Adrenal gland (tissue), 5 donors: ENCODE measurements around the gene GKN2.

Source experiments
- CTCF ChIP-seq, 6 experiments: fragments of 450-650 bp in 4 of 6; fragments of 200-600 bp in 2 of 6; sonication (generic) in 1 of 6; IDR thresholded peaks; 1 replicate in 5 of 6; 2 replicates in 1 of 6; pipeline versions ENCODE4 v1.5.1 to v1.8.0; 2016 to 2021; ENCODE audit warnings: antibody characterized with exemption in 6 of 6, mild to moderate bottlenecking in 2 of 6, moderate library complexity in 1 of 6
- POLR2A ChIP-seq, 2 donors: fragments of 450-650 bp; IDR thresholded peaks; one replicate each; pipeline ENCODE4 v1.6.1; 2017; ENCODE audit warnings: antibody characterized with exemption in 2 of 2, mild to moderate bottlenecking in 2 of 2, moderate library complexity in 1 of 2
- donor health status: DM: no; HTN: no; CAD: no.

- TF ChIP-seq CTCF (IDR thresholded peaks at IDR 0.05) (no peak), POLR2A (IDR thresholded peaks at IDR 0.05) (no peak)
These were observed 34.2 kb downstream of the GKN2 start for GRCh38 chr2:68918497-68918896.
